HepG2 (cell line): ENCODE data around the gene CSMD2. TPM values are rescaled to one million over a fixed set of nuclear protein-coding genes. Genes with fewer than 3 reads are reported as not detected.

Source experiments
- ATAC-seq: fragments of 200-7000 bp; cut with Tn5 transposase; 3 replicates; pipeline ENCODE4 v1.9.1; 2020; ENCODE audit warnings: mild to moderate bottlenecking, moderate library complexity
- BruUV-seq: library from RNA; stranded (reverse); fragments of 400-500 nt; replicated peaks from 2 replicates; lab custom pipeline; 2021; lab: Mats Ljungman, UMichigan
- CTCF ChIA-PET: fragments of 300-600 bp; formaldehyde crosslinking; extraction: SDS; loops from one replicate; lab custom pipeline; 2021; ENCODE audit warnings: low total read pairs, inconsistent platforms, low intra/inter-chr PET ratio; lab: Yijun Ruan, JAX
- POLR2A ChIA-PET: fragments of 350-600 bp; sonication (Branson Sonifier 250); formaldehyde crosslinking; loops from one replicate; lab custom pipeline; 2020; ENCODE audit warnings: antibody characterized with exemption, inconsistent platforms; lab: Yijun Ruan, JAX
- DNase-seq: peaks from one replicate; pipeline ENCODE4 v3.0.0-alpha.2; 2015; ENCODE audit warnings: low spot score
- FAIRE-seq: peaks from 3 replicates; lab custom pipeline; 2011; peaks lifted over from hg19 to GRCh38; lab: Jason Lieb, UNC
- H2AFZ ChIP-seq: one replicate; pipeline ENCODE4 v1.6.1; 2011; ENCODE audit warnings: low read length, inconsistent platforms
- H3K27ac ChIP-seq: fragments of 300-600 bp; 3 replicates; pipeline ENCODE4 v1.8.0; 2011; ENCODE audit warnings: mixed run types, mild to moderate bottlenecking, mixed read lengths, low read length, inconsistent platforms; ENCODE audit not compliant: insufficient read depth; ENCODE audit errors: extremely low read length
- H3K27me3 ChIP-seq, 2 experiments: fragments of 200-600 bp in 1 of 2; 2 replicates in 1 of 2; 3 replicates in 1 of 2; pipeline versions ENCODE4 v1.6.0 to v1.8.0; 2011; ENCODE audit warnings: low read length in 2 of 2, mild to moderate bottlenecking in 2 of 2, moderate library complexity in 2 of 2, inconsistent platforms in 1 of 2; ENCODE audit not compliant: insufficient read depth in 2 of 2, control insufficient read depth in 1 of 2
- H3K36me3 ChIP-seq, 2 experiments: fragments of 200-600 bp in 1 of 2; replicated peaks in 1 of 2; 2 replicates in 1 of 2; 3 replicates in 1 of 2; pipeline versions ENCODE4 v1.5.1 to v1.8.0; 2011; ENCODE audit warnings: low read length in 2 of 2, inconsistent platforms in 1 of 2; ENCODE audit not compliant: insufficient read depth in 2 of 2, control insufficient read depth in 1 of 2
- H3K4me1 ChIP-seq: 2 replicates; pipeline ENCODE4 v1.5.1; 2012; ENCODE audit warnings: low read length, inconsistent platforms; ENCODE audit not compliant: insufficient read depth
- H3K4me2 ChIP-seq: 2 replicates; pipeline ENCODE4 v1.6.0; 2011; ENCODE audit warnings: low read depth, low read length, inconsistent platforms
- H3K4me3 ChIP-seq, 3 experiments: fragments of 200-600 bp in 1 of 3; sonication (generic), shearing (Covaris generic) in 1 of 3; replicated peaks in 1 of 3; 2 replicates each; pipeline ENCODE4 v1.5.1; 2011 to 2016; ENCODE audit warnings: low read length in 3 of 3, inconsistent platforms in 2 of 3, low read depth in 2 of 3, mild to moderate bottlenecking in 2 of 3, control low read depth in 1 of 3, mixed read lengths in 1 of 3; ENCODE audit not compliant: insufficient read depth in 1 of 3
- H3K79me2 ChIP-seq: one replicate; pipeline ENCODE4 v1.6.1; 2011; ENCODE audit warnings: low read length, inconsistent platforms; ENCODE audit not compliant: insufficient read depth
- H3K9ac ChIP-seq: 2 replicates; pipeline ENCODE4 v1.6.0; 2011; ENCODE audit warnings: mild to moderate bottlenecking, low read depth, low read length, inconsistent platforms; ENCODE audit not compliant: insufficient read depth
- H3K9me3 ChIP-seq: 2 replicates; pipeline ENCODE4 v1.5.1; 2012; ENCODE audit warnings: mild to moderate bottlenecking, low read length
- H4K20me1 ChIP-seq: 2 replicates; pipeline ENCODE4 v1.6.0; 2011; ENCODE audit warnings: inconsistent platforms, mild to moderate bottlenecking, low read length, moderate library complexity; ENCODE audit not compliant: insufficient read depth
- KLF16 ChIP-seq, 2 experiments: sonication (generic) in 1 of 2; formaldehyde crosslinking in 1 of 2; IDR thresholded peaks; 2 replicates each; pipeline versions ENCODE4 v1.6.1 to v1.8.0; 2016 to 2023; ENCODE audit warnings: missing genetic modification reagents in 2 of 2, missing compliant biosample characterization in 1 of 2
- TAF1 ChIP-seq: sonication (generic); formaldehyde crosslinking; IDR thresholded peaks from 2 replicates; pipeline ENCODE4 v1.4.0; 2020; ENCODE audit warnings: missing genetic modification reagents
- ZNF558 ChIP-seq: sonication (generic); formaldehyde crosslinking; IDR thresholded peaks from 2 replicates; pipeline ENCODE4 v1.9.0; 2022; ENCODE audit warnings: mild to moderate bottlenecking, missing genetic modification reagents, borderline replicate concordance
- WGBS: methylation state at CpG from one replicate; pipeline ENCODE4 v1.1.6; 2017; ENCODE audit warnings: low lambda C conversion rate; 5-methylcytosine and 5-hydroxymethylcytosine counted together
- in situ Hi-C: cut with HindIII; loops from 2 replicates; pipeline ENCODE4 v1.10.0; 2017; ENCODE audit warnings: low pct_unique_long_range_greater_than_20kb; ENCODE audit not compliant: extremely low pct_ligation_motif_present
- intact Hi-C: fragments of 100-400 bp; cut with micrococcal nuclease; formaldehyde crosslinking; loops from one replicate; pipeline ENCODE4 v1.10.0; 2022; ENCODE audit not compliant: unreplicated experiment
- polyA plus RNA-seq, 8 experiments: library from polyadenylated mRNA; depleted of rRNA in 3 of 8; stranded (reverse) in 7 of 8; unstranded in 1 of 8; fragments of >200 nt; fragmentation: Illumina TruSeq in 4 of 8; extraction: Trizol in 4 of 8; gene quantifications; 2 replicates each; pipeline versions ENCODE4 v1.2.1 to v1.2.3, GENCODE V29; 2011 to 2016; ENCODE audit warnings: low read depth in 4 of 8, missing spikeins in 1 of 8, mixed read lengths in 1 of 8; ENCODE audit not compliant: insufficient read depth in 1 of 8
- total RNA-seq, 5 experiments: library from RNA; depleted of rRNA; stranded (reverse); fragments of >200 nt; fragmentation: Illumina TruSeq; extraction: Trizol; gene quantifications; 2 replicates each; pipeline ENCODE4 v1.2.3, GENCODE V29; 2016; ENCODE audit warnings: low read depth in 1 of 5
- TF ChIP-seq, protein P1 (sequence below), 2 experiments: sonication (generic) in 1 of 2; formaldehyde crosslinking in 1 of 2; IDR thresholded peaks; 2 replicates each; pipeline versions ENCODE4 v1.6.1 to v1.9.0; 2014 to 2022; ENCODE audit warnings: antibody characterized with exemption in 1 of 2, borderline replicate concordance in 1 of 2, inconsistent platforms in 1 of 2, low read depth in 1 of 2, missing genetic modification reagents in 1 of 2

The CSMD2 gene
- total and polyA plus RNA-seq, 2 of the 13 experiments (the other 11 are each of a cell fraction or from before 2014, with no cell fraction given) = not detected

DNA sequence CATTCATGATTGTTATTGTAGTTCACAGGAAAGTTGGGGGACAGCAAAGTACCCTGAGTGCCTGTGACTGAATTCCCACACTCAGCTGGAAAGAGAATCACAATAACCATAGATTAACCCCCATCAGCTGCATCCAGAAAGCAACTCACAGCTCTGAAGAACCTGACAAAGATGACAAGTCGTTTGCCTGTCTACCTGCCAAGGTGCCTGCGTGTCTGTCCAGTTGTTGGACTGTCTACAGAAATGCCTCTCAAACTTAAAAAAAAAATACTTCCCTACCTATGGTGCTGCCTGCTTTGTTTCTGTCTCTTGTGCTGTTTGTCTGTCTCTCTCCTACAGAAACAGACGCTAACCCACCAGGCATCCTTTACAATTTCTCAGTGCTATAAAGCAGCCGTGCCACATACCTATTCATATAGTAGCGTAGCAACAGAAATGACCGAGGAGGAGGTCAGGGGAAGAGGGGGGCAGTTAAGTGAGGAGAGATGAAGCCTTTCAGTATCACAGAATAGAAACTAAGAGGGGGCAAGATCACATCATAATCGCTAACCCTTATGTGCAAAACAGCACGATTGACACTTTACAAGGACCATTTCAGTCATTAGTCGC is 455.8 kb downstream of the CSMD2 start:
- intact Hi-C loops = no loop called here
- DNase-seq = no peak
- no peak overlapping the region for H3K27ac ChIP-seq
- H3K9ac ChIP-seq = no peak overlapping the region
- H3K36me3 ChIP-seq = no peaks in the 10 kb centered on the region
- no peaks in the 10 kb centered on the region for H4K20me1 ChIP-seq
- H2AFZ ChIP-seq = no peak overlapping the region
- ChIA-PET CTCF (no interaction called here), POLR2A (no interaction called here)
- no peak for ATAC-seq
- H3K79me2 ChIP-seq = no peaks in the 10 kb centered on the region
- H3K4me1 ChIP-seq = no peaks in the 10 kb centered on the region
- TF ChIP-seq ZNF558 (CRISPR knock-in tag) (no peak), KLF16 (CRISPR knock-in tag; IDR thresholded peaks at IDR 0.05) (no peak), TAF1 (no peak)
- TF ChIP-seq, protein P1, sequence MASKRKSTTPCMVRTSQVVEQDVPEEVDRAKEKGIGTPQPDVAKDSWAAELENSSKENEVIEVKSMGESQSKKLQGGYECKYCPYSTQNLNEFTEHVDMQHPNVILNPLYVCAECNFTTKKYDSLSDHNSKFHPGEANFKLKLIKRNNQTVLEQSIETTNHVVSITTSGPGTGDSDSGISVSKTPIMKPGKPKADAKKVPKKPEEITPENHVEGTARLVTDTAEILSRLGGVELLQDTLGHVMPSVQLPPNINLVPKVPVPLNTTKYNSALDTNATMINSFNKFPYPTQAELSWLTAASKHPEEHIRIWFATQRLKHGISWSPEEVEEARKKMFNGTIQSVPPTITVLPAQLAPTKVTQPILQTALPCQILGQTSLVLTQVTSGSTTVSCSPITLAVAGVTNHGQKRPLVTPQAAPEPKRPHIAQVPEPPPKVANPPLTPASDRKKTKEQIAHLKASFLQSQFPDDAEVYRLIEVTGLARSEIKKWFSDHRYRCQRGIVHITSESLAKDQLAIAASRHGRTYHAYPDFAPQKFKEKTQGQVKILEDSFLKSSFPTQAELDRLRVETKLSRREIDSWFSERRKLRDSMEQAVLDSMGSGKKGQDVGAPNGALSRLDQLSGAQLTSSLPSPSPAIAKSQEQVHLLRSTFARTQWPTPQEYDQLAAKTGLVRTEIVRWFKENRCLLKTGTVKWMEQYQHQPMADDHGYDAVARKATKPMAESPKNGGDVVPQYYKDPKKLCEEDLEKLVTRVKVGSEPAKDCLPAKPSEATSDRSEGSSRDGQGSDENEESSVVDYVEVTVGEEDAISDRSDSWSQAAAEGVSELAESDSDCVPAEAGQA (IDR thresholded peaks at IDR 0.05; ENCODE audit: low read depth) = no peak
- TF ChIP-seq, protein P1 (CRISPR knock-in tag; IDR thresholded peaks at IDR 0.05; ENCODE audit: borderline replicate concordance) = no peak
- H3K9me3 ChIP-seq = no peaks in the 10 kb centered on the region
- no TSS peak for BruUV-seq
- 0% methylated on average over 9 of the region's 9 CpGs for WGBS
- no peak overlapping the region for H3K4me2 ChIP-seq
- in situ Hi-C loops = no loop called here
- H3K4me3 ChIP-seq = no peak overlapping the region
- H3K27me3 ChIP-seq = 0 out of 5 replicates have a peak, but pooled peaks cover 0 to 2% of the 10 kb centered on the region in 2 experiments
- FAIRE-seq = no peak
